Muscle of back (tissue), 13 donors: Measurements from ENCODE around the gene ALG14. TPM values are rescaled to one million over a fixed set of nuclear protein-coding genes. Genes with fewer than 3 reads are reported as not detected.
"Not testable (repeated sequence)": the region's sequence is repeated elsewhere in the genome, so short reads cannot be mapped to it uniquely, and the experiment has no call there.

Experiments
- DNase-seq, 3 donors: peaks; one replicate each; pipeline versions ENCODE4 v3.0.0 to v3.0.0-alpha.2; 2013
- long read RNA-seq, 9 donors: transcript quantifications; one replicate each; lab custom pipeline, GENCODE V29; 2026
- polyA plus RNA-seq, 10 donors: library from polyadenylated mRNA; unstranded; fragments of 120-200 nt; gene quantifications; one replicate each; pipeline ENCODE4 v1.2.1, GENCODE V29; 2013; ENCODE audit not compliant: insufficient read length in 10 of 10

Gene ALG14, protein sequence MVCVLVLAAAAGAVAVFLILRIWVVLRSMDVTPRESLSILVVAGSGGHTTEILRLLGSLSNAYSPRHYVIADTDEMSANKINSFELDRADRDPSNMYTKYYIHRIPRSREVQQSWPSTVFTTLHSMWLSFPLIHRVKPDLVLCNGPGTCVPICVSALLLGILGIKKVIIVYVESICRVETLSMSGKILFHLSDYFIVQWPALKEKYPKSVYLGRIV
- 10 to 100 TPM in 1 of 10 donors, 1 to 10 TPM in 9; 3.8 to 11.3 (median 6.1) TPM for polyA plus RNA-seq
- long read RNA-seq, donor 1, full-length matches to known transcripts, result 2 of 2 reads
- long read RNA-seq, donor 1, partial matches to known transcripts, result 0 of 2 reads
- long read RNA-seq, donor 1, other reads (novel, unspliced or antisense), result 0 of 2 reads
- long read RNA-seq, donor 2, full-length matches to known transcripts, result 3 of 3 reads
- long read RNA-seq, donor 2, partial matches to known transcripts, result 0 of 3 reads
- long read RNA-seq, donor 2, other reads (novel, unspliced or antisense), result 0 of 3 reads
- long read RNA-seq, donor 3, result 0 reads
- long read RNA-seq, donor 4, full-length matches to known transcripts, result 2 of 2 reads
- long read RNA-seq, donor 4, partial matches to known transcripts, result 0 of 2 reads
- long read RNA-seq, donor 4, other reads (novel, unspliced or antisense), result 0 of 2 reads
- long read RNA-seq, donor 5, full-length matches to known transcripts, result 4 of 4 reads
- long read RNA-seq, donor 5, partial matches to known transcripts, result 0 of 4 reads
- long read RNA-seq, donor 5, other reads (novel, unspliced or antisense), result 0 of 4 reads
- long read RNA-seq, donor 6, full-length matches to known transcripts, result 9 of 9 reads
- long read RNA-seq, donor 6, partial matches to known transcripts, result 0 of 9 reads
- long read RNA-seq, donor 6, other reads (novel, unspliced or antisense), result 0 of 9 reads
- long read RNA-seq, donor 7, full-length matches to known transcripts, result 6 of 11 reads
- long read RNA-seq, donor 7, partial matches to known transcripts, result 5 of 11 reads
- long read RNA-seq, donor 7, other reads (novel, unspliced or antisense), result 0 of 11 reads
- long read RNA-seq, donor 8, full-length matches to known transcripts, result 5 of 5 reads
- long read RNA-seq, donor 8, partial matches to known transcripts, result 0 of 5 reads
- long read RNA-seq, donor 8, other reads (novel, unspliced or antisense), result 0 of 5 reads
- long read RNA-seq, donor 9, result 0 reads

GRCh38 chr1:95072532-95073419, at the start of gene ALG14:
Gene ALG14, minus strand, starts transcription at chr1:95072951. Its CDS starts 53 bp downstream, at chr1:95072898.
- peak; percentile 96 to 100 (median 97) for DNase-seq

DNA sequence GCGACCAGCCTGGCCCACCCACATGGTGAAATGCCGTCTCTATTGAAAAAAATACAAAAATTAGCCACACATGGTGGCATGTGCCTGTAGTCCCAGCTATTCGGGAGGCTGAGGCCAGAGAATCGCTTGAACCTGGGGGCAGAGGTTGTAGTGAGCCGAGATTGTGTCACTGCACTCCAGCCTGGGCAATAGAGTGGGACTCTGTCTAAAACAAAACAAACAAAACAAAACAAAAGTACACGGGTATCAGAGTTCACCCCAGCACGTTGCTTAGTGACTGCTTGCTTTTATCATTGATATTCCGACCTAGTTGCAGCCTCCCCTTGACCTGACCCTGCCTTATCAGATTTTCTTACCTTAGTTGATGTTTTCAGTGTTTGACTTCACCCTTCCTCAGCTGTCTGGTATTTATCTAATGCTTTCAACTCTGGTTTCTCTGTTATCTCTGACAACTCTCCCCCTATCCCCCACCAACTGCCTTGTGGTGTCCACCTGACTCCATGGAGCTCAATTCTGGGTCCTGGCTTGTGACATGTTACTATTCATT, 49.5 kb upstream of the ALG14 start:
- no peak for DNase-seq

DNA sequence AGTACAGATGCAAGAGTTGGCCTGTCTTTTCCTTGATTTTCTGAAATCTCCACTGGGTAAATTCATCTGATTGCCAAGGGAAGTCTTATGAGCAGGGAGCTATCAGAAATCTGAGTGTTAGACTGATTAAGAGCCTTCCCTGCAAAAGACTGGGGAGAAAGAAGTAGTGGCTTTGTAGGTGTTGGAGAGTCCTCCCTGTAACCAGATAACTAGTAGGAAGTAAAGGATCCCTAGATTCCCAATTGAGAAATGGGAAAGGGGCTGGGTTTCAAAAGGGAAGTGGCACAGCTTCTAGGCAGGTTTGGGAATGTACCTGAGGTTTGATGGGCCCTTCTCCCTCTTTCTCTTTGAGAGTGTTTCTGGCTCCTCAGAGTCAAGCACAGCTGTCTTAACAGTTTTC, 46.5 kb upstream of the ALG14 start:
- no peak for DNase-seq

DNA sequence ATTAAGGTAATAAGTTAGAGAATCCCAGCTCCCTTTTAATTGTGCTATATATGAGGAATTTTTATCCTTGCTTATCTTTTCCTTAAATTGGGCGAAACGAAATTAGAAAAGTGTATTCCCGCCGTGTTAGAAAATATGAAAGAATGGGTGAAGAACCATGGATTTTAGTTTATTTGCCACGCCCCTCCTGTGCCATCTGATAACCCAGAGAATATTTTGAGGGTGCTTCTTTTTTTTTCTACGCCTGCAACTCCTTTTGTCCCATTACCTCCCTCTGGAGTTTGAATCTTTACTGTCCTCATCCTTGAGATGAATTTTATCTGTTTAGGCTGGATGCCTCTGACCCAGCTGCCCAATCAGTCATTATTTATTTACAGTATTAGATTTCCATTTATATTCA, 46.0 kb upstream of the ALG14 start:
- no peak for DNase-seq

GRCh38 chr1:95118067-95118499, 45.3 kb upstream of the ALG14 start:
- no peak for DNase-seq

DNA sequence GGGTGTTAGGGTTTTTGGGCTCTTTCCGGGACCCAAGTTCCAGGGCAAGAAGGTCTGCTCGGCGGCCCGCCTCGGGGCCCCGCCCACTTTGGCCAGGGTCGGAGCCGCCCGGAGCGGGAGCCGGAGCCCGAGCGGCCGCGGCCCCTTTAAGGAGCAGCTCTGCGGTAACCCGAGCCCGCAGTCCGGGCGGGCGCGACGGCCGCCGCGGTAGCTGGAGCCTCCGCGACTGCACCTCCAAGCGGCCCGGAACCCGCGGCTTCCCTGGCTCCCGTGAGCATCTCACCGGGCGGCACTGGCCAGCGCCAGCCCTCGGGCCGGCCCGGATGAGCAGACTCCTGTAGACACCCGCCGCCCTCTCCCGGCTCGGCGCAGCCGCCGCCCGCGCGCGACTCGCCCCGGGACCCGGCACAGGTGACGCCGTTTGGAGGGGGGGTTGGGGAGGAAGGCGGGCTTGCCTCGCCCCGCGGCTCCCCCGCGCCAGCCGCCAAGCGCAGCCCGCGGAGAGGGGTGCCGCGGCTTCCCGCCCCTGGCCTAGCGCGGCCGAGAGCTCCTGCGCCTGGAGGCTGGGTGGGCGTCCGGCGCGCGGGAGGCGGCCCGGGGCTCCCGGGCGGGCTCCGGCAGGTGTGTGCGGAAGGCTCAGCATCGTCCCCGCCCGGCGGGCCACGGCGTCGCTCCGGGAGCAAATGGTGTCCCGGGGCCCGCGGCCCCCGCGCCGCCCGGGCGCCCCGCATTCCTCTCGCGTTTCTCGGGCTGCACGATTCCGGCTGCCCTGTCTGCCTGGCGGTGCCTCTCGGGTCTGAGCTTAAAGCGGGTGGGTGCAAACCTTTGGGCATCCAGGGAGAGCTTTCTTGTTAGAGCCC, 44.7 kb upstream of the ALG14 start, which contains the start of gene TLCD4:
TLCD4 (plus strand) TSS at position 149 of the 860 bp plus-strand sequence. CDS start 26,547 bp downstream, outside the sequence.
- peak; percentile 33 to 86 (median 73) for DNase-seq

DNA sequence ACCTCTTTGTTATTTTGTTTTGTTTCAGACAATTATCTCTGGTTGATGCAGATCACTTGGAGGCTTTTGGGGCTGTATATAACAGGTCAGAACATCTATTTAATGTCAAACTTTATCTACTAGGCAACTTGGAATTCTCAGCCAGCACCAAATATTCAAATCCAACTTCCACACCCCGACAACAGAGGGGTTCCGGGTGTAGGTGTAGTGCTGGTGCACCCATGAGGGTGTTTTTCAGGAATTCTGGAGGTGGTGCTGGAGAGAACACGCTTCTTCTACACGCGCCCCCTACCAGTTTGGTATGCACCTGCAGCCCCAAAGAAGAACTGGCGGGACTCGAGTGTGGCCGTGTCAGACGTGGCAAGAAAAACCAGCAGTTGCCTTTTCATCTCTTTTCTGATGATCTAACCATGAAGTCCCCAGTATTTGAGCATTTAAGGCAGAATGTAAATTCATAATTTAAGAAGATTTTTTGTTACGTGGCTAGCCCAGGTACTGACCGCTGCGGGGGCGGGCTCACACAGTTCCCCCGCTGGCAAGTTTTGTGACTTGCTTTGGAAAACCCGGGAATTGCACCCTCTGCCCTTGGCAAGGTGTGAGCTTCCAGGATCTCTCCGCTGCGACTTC, 43.9 kb upstream of the ALG14 start:
- peak; percentile 28 to 69 (median 42) for DNase-seq

GRCh38 chr1:95115708-95116137, 43.0 kb upstream of the ALG14 start:
- DNase-seq, result no peak

- DNase-seq, result no peak
These were observed 40.9 kb upstream of the ALG14 start for GRCh38 chr1:95113684-95114083.

DNA sequence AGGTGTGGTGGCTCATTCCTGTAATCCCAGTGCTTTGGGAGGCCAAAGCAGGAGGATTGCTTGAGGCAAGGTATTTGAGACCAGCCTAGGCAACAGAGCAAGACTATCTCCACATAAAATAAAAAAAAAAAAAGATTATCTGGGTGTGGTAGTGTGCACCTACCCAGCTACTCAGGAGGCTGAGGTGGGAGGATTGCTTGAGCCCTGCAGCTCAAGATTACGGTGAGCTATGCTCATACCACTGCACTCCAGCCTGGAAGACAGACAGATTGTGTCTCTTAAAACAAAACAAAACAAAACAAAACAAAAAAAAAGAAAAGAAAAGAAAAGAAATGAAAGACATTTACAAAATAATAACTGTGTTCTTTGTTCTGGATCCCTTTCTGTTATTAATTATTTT, 38.3 kb upstream of the ALG14 start:
- no peak for DNase-seq

- no peak for DNase-seq
These were observed 36.0 kb upstream of the ALG14 start for GRCh38 chr1:95108792-95109191.

DNA sequence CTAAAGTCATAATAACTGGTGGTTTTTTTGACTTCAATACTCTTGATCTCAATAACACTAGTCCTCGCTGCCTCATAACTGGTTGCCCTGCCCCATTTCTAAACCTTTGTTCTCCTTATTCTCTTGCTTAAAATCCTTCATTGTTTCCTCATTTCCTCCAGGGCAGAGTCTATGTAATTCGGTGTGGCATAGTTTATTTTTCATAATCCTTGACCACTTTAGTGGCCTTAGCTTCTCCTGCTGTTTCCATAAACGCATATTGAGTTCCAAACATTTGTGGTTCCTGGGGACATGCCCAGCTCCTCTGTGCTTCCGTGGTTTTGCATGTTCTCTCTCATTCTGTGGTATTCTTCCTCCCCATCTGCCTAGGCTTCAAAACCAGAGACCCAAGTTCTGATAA, 25.4 kb upstream of the ALG14 start:
- DNase-seq, result no peak

GRCh38 chr1:95097426-95097825, 24.7 kb upstream of the ALG14 start:
- no peak for DNase-seq

- peak in 1 of 3 donors; percentile 18 for DNase-seq
These were observed 23.6 kb upstream of the ALG14 start for GRCh38 chr1:95096218-95096841.

- DNase-seq, result no peak
These were observed 23.1 kb upstream of the ALG14 start for GRCh38 chr1:95095833-95096217.

GRCh38 chr1:95094923-95095322, 22.2 kb upstream of the ALG14 start:
- DNase-seq, result no peak

DNA sequence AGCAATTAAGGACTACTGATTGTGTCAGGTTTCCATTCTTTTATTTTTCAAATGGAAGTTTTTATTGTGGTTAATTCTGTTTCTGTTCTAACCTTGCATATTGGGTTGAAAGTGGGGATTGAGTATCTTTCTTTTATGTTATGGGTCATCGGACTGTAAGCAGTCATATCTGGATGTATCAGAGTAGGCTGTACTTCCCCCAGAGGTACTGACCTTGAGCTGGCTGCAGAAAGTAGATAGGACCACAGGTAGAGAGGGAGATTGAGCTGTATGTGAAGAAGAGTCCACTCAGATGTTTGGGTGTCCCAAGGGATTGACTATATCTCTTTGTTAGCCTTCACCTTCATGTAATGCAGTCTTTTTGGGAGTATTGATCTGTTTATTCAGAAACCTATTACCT, 20.5 kb upstream of the ALG14 start:
- no peak for DNase-seq

GRCh38 chr1:95092891-95093290, 20.1 kb upstream of the ALG14 start:
- DNase-seq, result not testable (repeated sequence)
